Transverse colon (tissue), 4 donors: ENCODE data around the gene ITGB2. TPM values are rescaled to one million over a fixed set of nuclear protein-coding genes. Genes with fewer than 3 reads are reported as not detected.

Experiments used
- DNase-seq: peaks from one replicate; pipeline ENCODE4 v3.0.0-alpha.2; 2019
- H3K27ac ChIP-seq, 4 donors: fragments of 200-600 bp; sonication (generic); 2 replicates each; pipeline ENCODE4 v1.5.1; 2016 to 2018; ENCODE audit warnings: inconsistent platforms in 4 of 4
- H3K27me3 ChIP-seq: fragments of 200-600 bp; sonication (generic); 2 replicates; pipeline ENCODE4 v1.5.1; 2017; ENCODE audit warnings: inconsistent platforms
- H3K36me3 ChIP-seq, 4 donors: fragments of 200-600 bp; sonication (generic); 2 replicates each; pipeline ENCODE4 v1.5.1; 2017 to 2019; ENCODE audit warnings: inconsistent platforms in 4 of 4
- H3K4me1 ChIP-seq, 4 donors: fragments of 200-600 bp; sonication (generic); 2 replicates each; pipeline ENCODE4 v1.5.1; 2017 to 2020; ENCODE audit warnings: inconsistent platforms in 4 of 4
- H3K4me3 ChIP-seq, 4 donors: fragments of 200-600 bp; sonication (generic); 1 replicate in 1 of 4; 2 replicates in 3 of 4; pipeline versions ENCODE4 v1.5.1 to v1.6.1; 2017 to 2019; ENCODE audit warnings: inconsistent platforms in 4 of 4
- H3K9me3 ChIP-seq, 2 donors: fragments of 200-600 bp; sonication (generic); 2 replicates each; pipeline ENCODE4 v1.5.1; 2017 to 2019; ENCODE audit warnings: inconsistent platforms in 2 of 2
- EP300 ChIP-seq: sonication (generic); formaldehyde crosslinking; IDR thresholded peaks from one replicate; pipeline ENCODE4 v1.6.1; 2017; ENCODE audit warnings: antibody characterized with exemption, low read depth
- POLR2A ChIP-seq: fragments of 450-650 bp; IDR thresholded peaks from one replicate; pipeline ENCODE4 v1.6.1; 2016; ENCODE audit warnings: antibody characterized with exemption, mild to moderate bottlenecking, moderate library complexity
- POLR2AphosphoS5 ChIP-seq, 3 donors: sonication (generic); formaldehyde crosslinking; IDR thresholded peaks; one replicate each; pipeline ENCODE4 v1.6.1; 2016; ENCODE audit warnings: antibody characterized with exemption in 3 of 3
- WGBS, 2 donors: methylation state at CpG; one replicate each; pipeline ENCODE4 v1.1.5; 2018; ENCODE audit warnings: low coverage in 1 of 2; 5-methylcytosine and 5-hydroxymethylcytosine counted together
- in situ Hi-C, 4 donors: fragments of 200-750 bp; cut with MboI; loops; one replicate each; pipeline versions ENCODE4 v1.15.0 to v1.15.1; 2017; ENCODE audit warnings: low sequenced_read_pairs in 3 of 4, low pct_ligation_motif_present in 1 of 4, low pct_unique_long_range_greater_than_20kb in 1 of 4
- intact Hi-C: fragments of 100-400 bp; cut with DNase I; formaldehyde crosslinking; loops from one replicate; pipeline ENCODE4 v1.15.1; 2023; ENCODE audit warnings: low total_unique reads
- total RNA-seq, 4 donors: library from RNA; depleted of rRNA; stranded (reverse); fragments of >200 nt; gene quantifications; one replicate each; pipeline ENCODE4 v1.1.0, GENCODE V29; 2016
- TF ChIP-seq, protein P1 (sequence below), 5 experiments: fragments of 200-600 bp in 3 of 5; fragments of 450-650 bp in 2 of 5; sonication (generic) in 3 of 5; IDR thresholded peaks; 1 replicate in 2 of 5; 2 replicates in 3 of 5; pipeline ENCODE4 v1.5.1; 2016 to 2017; ENCODE audit warnings: antibody characterized with exemption in 5 of 5, inconsistent platforms in 3 of 5, mild to moderate bottlenecking in 2 of 5, moderate library complexity in 1 of 5

Gene ITGB2
- total RNA-seq, 4 donors from 2014 or later = 14.2 to 32.4 (median 24.9) TPM

GRCh38 chr21:44862869-44863685 is 57.6 kb downstream of the ITGB2 start:
- intact Hi-C loops = no loop called here
- Histone ChIP-seq H3K27ac (no peak overlapping the region), H3K36me3 (peaks cover 0 to 21% (median 0%) of the 10 kb centered on the region in 4 donors), H3K4me1 (peaks cover 11 to 29% (median 27%) of the 10 kb centered on the region in 4 donors), H3K9me3 (no peaks in the 10 kb centered on the region), H3K4me3 (no peak overlapping the region), H3K27me3 (no peaks in the 10 kb centered on the region)
- 86 to 92% methylated on average over 9 to 14 of the region's 25 CpGs for WGBS, 2 donors
- TF ChIP-seq EP300 (no peak), POLR2A (no peak), POLR2AphosphoS5 (IDR thresholded peaks at IDR 0.05) (no peak)
- TF ChIP-seq, protein P1, sequence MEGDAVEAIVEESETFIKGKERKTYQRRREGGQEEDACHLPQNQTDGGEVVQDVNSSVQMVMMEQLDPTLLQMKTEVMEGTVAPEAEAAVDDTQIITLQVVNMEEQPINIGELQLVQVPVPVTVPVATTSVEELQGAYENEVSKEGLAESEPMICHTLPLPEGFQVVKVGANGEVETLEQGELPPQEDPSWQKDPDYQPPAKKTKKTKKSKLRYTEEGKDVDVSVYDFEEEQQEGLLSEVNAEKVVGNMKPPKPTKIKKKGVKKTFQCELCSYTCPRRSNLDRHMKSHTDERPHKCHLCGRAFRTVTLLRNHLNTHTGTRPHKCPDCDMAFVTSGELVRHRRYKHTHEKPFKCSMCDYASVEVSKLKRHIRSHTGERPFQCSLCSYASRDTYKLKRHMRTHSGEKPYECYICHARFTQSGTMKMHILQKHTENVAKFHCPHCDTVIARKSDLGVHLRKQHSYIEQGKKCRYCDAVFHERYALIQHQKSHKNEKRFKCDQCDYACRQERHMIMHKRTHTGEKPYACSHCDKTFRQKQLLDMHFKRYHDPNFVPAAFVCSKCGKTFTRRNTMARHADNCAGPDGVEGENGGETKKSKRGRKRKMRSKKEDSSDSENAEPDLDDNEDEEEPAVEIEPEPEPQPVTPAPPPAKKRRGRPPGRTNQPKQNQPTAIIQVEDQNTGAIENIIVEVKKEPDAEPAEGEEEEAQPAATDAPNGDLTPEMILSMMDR (IDR thresholded peaks at IDR 0.05) = no peak
- DNase-seq = no peak
- in situ Hi-C loops = no loop called here

DNA sequence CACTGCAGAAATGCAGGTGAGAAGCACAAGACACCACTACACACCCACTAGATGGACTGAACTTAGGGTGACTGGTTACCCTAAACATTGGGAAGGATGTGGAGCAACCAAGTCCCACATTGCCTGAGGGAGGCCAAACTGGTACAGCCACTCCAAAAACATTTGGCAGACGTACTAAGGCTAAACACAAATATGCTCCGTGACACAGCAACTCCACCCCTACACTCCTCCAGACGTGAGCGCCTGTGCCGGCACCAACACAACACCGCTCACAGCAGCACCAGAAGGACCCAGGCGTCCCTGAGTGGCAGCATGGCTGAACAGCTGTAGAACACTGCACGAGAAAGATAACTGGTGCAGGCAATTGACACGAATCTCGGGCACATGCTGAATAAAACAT is 61.9 kb downstream of the ITGB2 start:
- Histone ChIP-seq H3K4me1 (peaks cover 0 to 4% (median 2%) of the 10 kb centered on the region in 4 donors), H3K27me3 (no peaks in the 10 kb centered on the region), H3K36me3 (peaks cover 0 to 30% (median 11%) of the 10 kb centered on the region in 4 donors), H3K4me3 (no peak overlapping the region), H3K27ac (no peak overlapping the region), H3K9me3 (no peaks in the 10 kb centered on the region)
- 90% methylated on average over 10 of the region's 10 CpGs; no CpG with 5 or more reads in 1 of the 2 donors for WGBS, 2 donors
- DNase-seq = no peak
- in situ Hi-C loops = no loop called here
- TF ChIP-seq, protein P1 (IDR thresholded peaks at IDR 0.05) = no peak
- TF ChIP-seq EP300 (no peak), POLR2AphosphoS5 (IDR thresholded peaks at IDR 0.05) (no peak), POLR2A (no peak)
- intact Hi-C loops = no loop called here

GRCh38 chr21:44858291-44858690 is 62.4 kb downstream of the ITGB2 start:
- H3K4me1 ChIP-seq = peaks cover 0 to 9% (median 7%) of the 10 kb centered on the region in 4 donors
- intact Hi-C loops = no loop called here

More at GRCh38 chr21:44858291-44858690, 62.4 kb downstream of the ITGB2 start:
- in situ Hi-C loops = no loop called here
- TF ChIP-seq, protein P1 (IDR thresholded peaks at IDR 0.05) = no peak
- TF ChIP-seq EP300 (no peak), POLR2AphosphoS5 (IDR thresholded peaks at IDR 0.05) (no peak), POLR2A (no peak)
- Histone ChIP-seq H3K4me3 (no peak overlapping the region), H3K27ac (no peak overlapping the region), H3K9me3 (no peaks in the 10 kb centered on the region), H3K27me3 (no peaks in the 10 kb centered on the region), H3K36me3 (peaks cover 0 to 25% (median 11%) of the 10 kb centered on the region in 4 donors)
- DNase-seq = no peak
- WGBS, 2 donors = 84 to 100% methylated on average over 1 to 15 of the region's 15 CpGs
